Neural crest cell (in vitro differentiated cells): ENCODE data around the gene UTP4. TPM values are rescaled to one million over a fixed set of nuclear protein-coding genes. Genes with fewer than 3 reads are reported as not detected.

Experiments
- DNase-seq: peaks from one replicate; pipeline ENCODE4 v3.0.0; 2021; ENCODE audit warnings: low read depth, mixed read lengths, low spot score
- H3K27ac Mint-ChIP-seq: one replicate; pipeline ENCODE4 v1.8.0; 2021; ENCODE audit warnings: mild to moderate bottlenecking, mixed read lengths; ENCODE audit not compliant: unreplicated experiment
- H3K27me3 Mint-ChIP-seq: 2 replicates; pipeline ENCODE4 v1.8.0; 2021; ENCODE audit warnings: low read depth, mild to moderate bottlenecking, mixed read lengths
- H3K36me3 Mint-ChIP-seq: 2 replicates; pipeline ENCODE4 v1.8.0; 2021; ENCODE audit warnings: low read depth, mild to moderate bottlenecking, mixed read lengths
- H3K4me1 Mint-ChIP-seq: 2 replicates; pipeline ENCODE4 v1.8.0; 2021; ENCODE audit warnings: mixed read lengths
- H3K4me3 Mint-ChIP-seq: one replicate; pipeline ENCODE4 v1.8.0; 2021; ENCODE audit warnings: mild to moderate bottlenecking, mixed read lengths
- H3K9me3 Mint-ChIP-seq: 2 replicates; pipeline ENCODE4 v1.8.0; 2021; ENCODE audit warnings: mixed read lengths
- CTCF ChIP-seq: fragments of 200-600 bp; sonication (generic); conservative IDR thresholded peaks from 2 replicates; pipeline ENCODE4 v1.5.0; 2021; ENCODE audit warnings: antibody characterized with exemption, mild to moderate bottlenecking
- total RNA-seq: library from RNA; stranded (reverse); gene quantifications from 2 replicates; pipeline ENCODE4 v1.2.1, GENCODE V29; 2021

UTP4 gene
- total RNA-seq, 1 donor from 2014 or later, result 78.5 TPM

- no peak overlapping the region for H3K4me3 Mint-ChIP-seq
- H3K9me3 Mint-ChIP-seq, result no peaks in the 10 kb centered on the region
Observed at GRCh38 chr16:69115361-69115760, 17.1 kb upstream of the UTP4 start.

GRCh38 chr16:69115837-69116236 is 16.6 kb upstream of the UTP4 start:
- H3K4me3 Mint-ChIP-seq, result no peak overlapping the region
- H3K27ac Mint-ChIP-seq, result no peak overlapping the region
- no peak for TF ChIP-seq CTCF
- DNase-seq, result no peak
- no peaks in the 10 kb centered on the region for H3K9me3 Mint-ChIP-seq
- H3K4me1 Mint-ChIP-seq, result peaks cover 4% of the 10 kb centered on the region
- H3K36me3 Mint-ChIP-seq, result peaks cover 21% of the 10 kb centered on the region
- H3K27me3 Mint-ChIP-seq, result no peaks in the 10 kb centered on the region

More at GRCh38 chr16:69115361-69115760, 17.1 kb upstream of the UTP4 start:
- peaks cover 4% of the 10 kb centered on the region for H3K4me1 Mint-ChIP-seq
- no peak for TF ChIP-seq CTCF
- no peak overlapping the region for H3K27ac Mint-ChIP-seq
- H3K36me3 Mint-ChIP-seq, result peaks cover 18% of the 10 kb centered on the region
- H3K27me3 Mint-ChIP-seq, result peaks cover 2% of the 10 kb centered on the region
- no peak for DNase-seq

GRCh38 chr16:69116256-69116875 is 16.1 kb upstream of the UTP4 start:
- Mint-ChIP-seq H3K4me3 (no peak overlapping the region), H3K4me1 (peaks cover 4% of the 10 kb centered on the region), H3K27me3 (no peaks in the 10 kb centered on the region), H3K27ac (no peak overlapping the region), H3K36me3 (peaks cover 26% of the 10 kb centered on the region), H3K9me3 (no peaks in the 10 kb centered on the region)
- no peak for DNase-seq
- no peak for TF ChIP-seq CTCF

- Mint-ChIP-seq H3K27ac (no peak overlapping the region), H3K4me3 (no peak overlapping the region), H3K9me3 (no peaks in the 10 kb centered on the region), H3K4me1 (peaks cover 4% of the 10 kb centered on the region), H3K36me3 (peaks cover 27% of the 10 kb centered on the region), H3K27me3 (no peaks in the 10 kb centered on the region)
- no peak for TF ChIP-seq CTCF
- no peak for DNase-seq
Observed at GRCh38 chr16:69116906-69117305, 15.5 kb upstream of the UTP4 start.

- Mint-ChIP-seq H3K9me3 (no peaks in the 10 kb centered on the region), H3K36me3 (peaks cover 27% of the 10 kb centered on the region), H3K4me3 (no peak overlapping the region), H3K4me1 (no peaks in the 10 kb centered on the region), H3K27ac (no peak overlapping the region), H3K27me3 (no peaks in the 10 kb centered on the region)
- no peak for TF ChIP-seq CTCF
- no peak for DNase-seq
Observed at GRCh38 chr16:69118468-69118867, 14.0 kb upstream of the UTP4 start.
